Left ventricle myocardium inferior (tissue), 1 donor: ENCODE results near the gene TOP3A. TPM values are rescaled to one million over a fixed set of nuclear protein-coding genes. Genes with fewer than 3 reads are reported as not detected.
A peak's percentile ranks its signal among the peaks of the same experiment; 100 is the strongest.

Experiments
- DNase-seq: peaks from one replicate; pipeline ENCODE4 v3.0.0-alpha.2; 2020
- H3K27ac ChIP-seq: fragments of 200-600 bp; replicated peaks from 2 replicates; pipeline ENCODE4 v1.8.0; 2021
- H3K27me3 ChIP-seq: fragments of 200-600 bp; 2 replicates; pipeline ENCODE4 v1.8.0; 2021; ENCODE audit warnings: low read depth
- H3K36me3 ChIP-seq: fragments of 200-600 bp; 2 replicates; pipeline ENCODE4 v1.8.0; 2021
- H3K4me1 ChIP-seq: fragments of 200-600 bp; 2 replicates; pipeline ENCODE4 v1.8.0; 2021
- H3K4me3 ChIP-seq: fragments of 200-600 bp; 2 replicates; pipeline ENCODE4 v1.8.0; 2021; ENCODE audit warnings: mild to moderate bottlenecking, moderate library complexity
- H3K9me3 ChIP-seq: fragments of 200-600 bp; replicated peaks from 2 replicates; pipeline ENCODE4 v1.8.0; 2021
- intact Hi-C: fragments of 100-400 bp; cut with micrococcal nuclease; formaldehyde crosslinking; loops from one replicate; pipeline ENCODE4 v1.11.0; 2022
- total RNA-seq: library from RNA; stranded (reverse); fragmentation: NEBNext Ultra II Directional; extraction: Animal tissue kit (Norgen Biotek cat#: 25700); gene quantifications from one replicate; pipeline ENCODE4 v1.2.1, GENCODE V29; 2021
- TF ChIP-seq, protein P1 (sequence below): fragments of 200-600 bp; IDR thresholded peaks from 2 replicates; pipeline ENCODE4 v1.8.0; 2021; ENCODE audit warnings: antibody characterized with exemption, mild to moderate bottlenecking, borderline replicate concordance
- donor health status: DM: no; HTN: yes; CAD: no; lungs with severe emphysema.

The TOP3A gene
- total RNA-seq, 1 donor from 2014 or later, result 10.4 TPM

DNA sequence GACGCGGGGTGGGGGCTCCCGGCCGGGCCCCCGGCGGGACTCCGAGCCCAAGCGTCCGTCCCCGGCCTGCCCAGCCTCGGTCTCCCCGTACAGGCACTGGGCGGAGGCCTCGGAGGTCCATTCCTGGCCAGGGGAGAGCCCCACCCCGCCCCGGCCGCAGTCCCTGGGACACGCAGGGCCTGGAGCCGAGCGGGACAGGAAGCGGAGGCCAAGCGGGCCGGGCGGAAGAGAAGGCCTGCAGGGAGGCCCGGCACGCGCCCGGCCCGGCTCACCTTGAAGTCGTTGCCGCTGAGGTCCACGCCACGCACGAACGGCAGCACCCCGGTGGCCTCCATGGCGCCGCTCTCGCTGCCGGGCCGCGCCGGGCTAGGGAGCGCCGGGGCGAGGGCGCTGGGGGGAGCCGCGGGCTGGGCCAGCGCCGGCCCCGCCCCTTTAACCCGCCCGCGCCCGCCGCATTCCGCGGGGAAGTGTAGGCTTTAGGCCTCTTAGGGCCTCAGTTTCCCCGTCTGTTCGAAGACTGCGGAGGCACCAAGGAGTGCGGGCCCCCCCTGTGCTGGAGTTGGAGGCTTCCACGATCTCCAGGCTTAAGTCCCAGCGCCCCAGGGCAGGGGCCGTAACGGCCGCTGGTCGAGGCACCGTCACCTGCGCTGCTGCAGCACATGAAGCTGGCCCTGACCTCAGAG lies 56.3 kb downstream of the TOP3A start, which contains the start of gene FLII:
Gene FLII, minus strand, starts transcription at position 383 of the 683 bp plus-strand sequence. Its CDS starts 48 bp downstream, at position 335.
- peak; percentile 60 for DNase-seq
- peak within 1 kb of the TSS; percentile 100 for H3K27ac ChIP-seq
- peaks cover 79% of the 10 kb centered on the region for H3K4me1 ChIP-seq
- H3K27me3 ChIP-seq, result no peaks in the 10 kb centered on the region
- TF ChIP-seq, protein P1, sequence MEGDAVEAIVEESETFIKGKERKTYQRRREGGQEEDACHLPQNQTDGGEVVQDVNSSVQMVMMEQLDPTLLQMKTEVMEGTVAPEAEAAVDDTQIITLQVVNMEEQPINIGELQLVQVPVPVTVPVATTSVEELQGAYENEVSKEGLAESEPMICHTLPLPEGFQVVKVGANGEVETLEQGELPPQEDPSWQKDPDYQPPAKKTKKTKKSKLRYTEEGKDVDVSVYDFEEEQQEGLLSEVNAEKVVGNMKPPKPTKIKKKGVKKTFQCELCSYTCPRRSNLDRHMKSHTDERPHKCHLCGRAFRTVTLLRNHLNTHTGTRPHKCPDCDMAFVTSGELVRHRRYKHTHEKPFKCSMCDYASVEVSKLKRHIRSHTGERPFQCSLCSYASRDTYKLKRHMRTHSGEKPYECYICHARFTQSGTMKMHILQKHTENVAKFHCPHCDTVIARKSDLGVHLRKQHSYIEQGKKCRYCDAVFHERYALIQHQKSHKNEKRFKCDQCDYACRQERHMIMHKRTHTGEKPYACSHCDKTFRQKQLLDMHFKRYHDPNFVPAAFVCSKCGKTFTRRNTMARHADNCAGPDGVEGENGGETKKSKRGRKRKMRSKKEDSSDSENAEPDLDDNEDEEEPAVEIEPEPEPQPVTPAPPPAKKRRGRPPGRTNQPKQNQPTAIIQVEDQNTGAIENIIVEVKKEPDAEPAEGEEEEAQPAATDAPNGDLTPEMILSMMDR, result no peak
- H3K9me3 ChIP-seq, result no peaks in the 10 kb centered on the region
- H3K4me3 ChIP-seq, result peak within 1 kb of the TSS; percentile 99
- intact Hi-C loops, result no loop called here
- H3K36me3 ChIP-seq, result peaks cover 38% of the 10 kb centered on the region

DNA sequence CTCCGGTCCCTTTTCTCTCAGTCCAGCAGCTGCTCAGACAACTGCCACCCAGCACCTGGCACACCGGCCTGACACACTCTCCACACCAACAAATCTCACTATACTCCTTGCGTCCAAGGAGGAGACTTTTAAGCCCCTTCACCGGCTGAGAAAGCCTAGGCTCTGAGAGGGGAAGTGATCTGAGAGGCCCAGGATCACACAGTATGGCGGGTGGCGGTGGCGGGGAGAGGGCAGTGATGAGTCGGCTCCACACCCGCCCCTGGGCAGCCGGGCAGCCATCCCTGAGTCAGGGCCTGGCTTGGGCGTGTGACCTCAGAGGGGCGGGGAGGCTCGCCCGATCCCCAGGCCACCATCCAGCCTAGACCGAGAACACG lies 56.8 kb downstream of the TOP3A start:
- intact Hi-C loops, result no loop called here
- Histone ChIP-seq H3K4me1 (peaks cover 74% of the 10 kb centered on the region), H3K36me3 (peaks cover 38% of the 10 kb centered on the region), H3K27me3 (no peaks in the 10 kb centered on the region), H3K27ac (peak overlapping the region; percentile 100), H3K9me3 (no peaks in the 10 kb centered on the region), H3K4me3 (peak overlapping the region; percentile 99)
- TF ChIP-seq, protein P1, result no peak
- peak; percentile 81 for DNase-seq

DNA sequence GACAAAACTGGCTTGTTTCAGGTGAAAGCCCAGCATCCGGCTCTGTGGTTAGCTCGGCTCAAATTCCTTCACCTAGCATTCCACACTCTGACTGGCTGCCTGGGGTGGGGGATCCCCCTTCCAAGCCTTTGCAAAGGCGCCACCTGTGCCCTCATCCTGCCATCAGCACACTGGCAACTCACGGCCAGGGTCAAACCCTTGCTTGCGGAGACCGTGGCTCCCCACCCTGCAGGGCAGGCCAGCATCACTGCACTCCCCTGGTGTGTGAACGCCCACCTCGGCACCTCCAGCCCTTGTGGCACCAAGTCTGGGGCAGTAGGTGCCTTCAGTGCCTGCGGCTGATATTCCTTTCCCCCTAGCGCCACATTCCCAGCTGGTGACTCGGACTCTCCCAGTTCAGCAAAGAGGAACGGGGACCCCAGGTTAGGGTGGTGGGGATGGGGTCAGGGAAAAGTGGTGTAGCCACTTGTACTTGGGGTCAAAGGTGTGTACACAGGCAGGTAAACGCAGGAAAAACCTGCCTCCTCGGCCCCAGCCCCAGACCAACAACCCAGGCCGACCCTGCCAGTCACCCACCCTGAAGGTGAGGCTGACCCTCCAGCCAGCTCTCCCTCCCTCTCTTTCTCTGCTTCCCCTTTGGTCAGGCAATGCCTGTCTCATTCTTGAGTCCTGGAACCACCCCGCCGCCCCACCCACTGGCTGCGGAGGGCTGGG lies 57.4 kb downstream of the TOP3A start:
- H3K36me3 ChIP-seq, result peaks cover 41% of the 10 kb centered on the region
- peaks cover 69% of the 10 kb centered on the region for H3K4me1 ChIP-seq
- H3K27ac ChIP-seq, result peak overlapping the region; percentile 100
- TF ChIP-seq, protein P1, result no peak
- H3K27me3 ChIP-seq, result no peaks in the 10 kb centered on the region
- peak overlapping the region; percentile 99 for H3K4me3 ChIP-seq
- intact Hi-C loops, result no loop called here
- DNase-seq, result peak; percentile 72
- H3K9me3 ChIP-seq, result no peaks in the 10 kb centered on the region

DNA sequence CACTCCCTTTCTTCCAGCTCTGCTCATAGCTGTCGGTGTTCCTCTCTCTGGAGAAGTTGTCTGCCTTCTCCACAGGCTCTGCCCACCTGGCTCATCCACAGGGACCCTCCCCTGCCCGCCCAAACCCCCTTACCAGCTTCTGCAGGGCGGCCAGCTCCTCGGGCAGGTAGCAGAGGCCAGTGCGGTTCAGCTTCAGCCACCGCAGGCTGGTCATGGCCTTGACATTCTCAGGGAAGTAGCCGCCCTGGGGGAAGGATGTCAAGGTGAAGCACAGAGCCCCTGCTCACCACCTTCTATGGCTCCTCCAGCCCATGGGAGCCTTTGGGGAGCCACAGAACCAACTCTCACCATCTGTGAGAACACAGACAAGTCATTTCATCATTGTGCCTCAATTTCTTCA lies 58.0 kb downstream of the TOP3A start:
- TF ChIP-seq, protein P1, result no peak
- Histone ChIP-seq H3K27me3 (no peaks in the 10 kb centered on the region), H3K27ac (peak overlapping the region; percentile 100), H3K36me3 (peaks cover 48% of the 10 kb centered on the region), H3K4me1 (peaks cover 62% of the 10 kb centered on the region), H3K4me3 (peak overlapping the region; percentile 99), H3K9me3 (no peaks in the 10 kb centered on the region)
- no peak for DNase-seq
- intact Hi-C loops, result no loop called here

DNA sequence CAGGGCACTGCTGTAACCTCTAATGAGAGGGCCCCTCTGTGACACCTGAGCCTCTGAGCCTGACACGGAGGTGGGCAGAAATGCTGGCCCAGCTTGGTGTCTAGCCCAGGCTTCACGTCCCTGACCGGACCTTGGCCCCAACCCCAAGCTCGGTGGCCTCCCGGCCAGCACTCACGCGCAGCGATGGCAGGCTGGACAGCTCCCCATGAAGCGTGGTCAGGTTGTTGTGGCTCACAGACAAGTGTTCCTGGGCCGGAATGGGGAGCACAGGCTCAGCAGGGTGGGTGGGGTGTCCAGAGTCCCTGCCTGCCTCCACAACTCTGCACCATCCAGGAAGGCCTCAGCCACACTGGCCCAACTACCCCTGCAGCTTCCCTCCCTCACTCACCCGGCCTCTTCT lies 58.4 kb downstream of the TOP3A start:
- no peaks in the 10 kb centered on the region for H3K9me3 ChIP-seq
- TF ChIP-seq, protein P1, result no peak
- peak overlapping the region; percentile 99 for H3K4me3 ChIP-seq
- peak overlapping the region; percentile 100 for H3K27ac ChIP-seq
- H3K4me1 ChIP-seq, result peaks cover 58% of the 10 kb centered on the region
- no peaks in the 10 kb centered on the region for H3K27me3 ChIP-seq
- intact Hi-C loops, result no loop called here
- H3K36me3 ChIP-seq, result peaks cover 52% of the 10 kb centered on the region
- DNase-seq, result no peak
